GM21381 (cell line): ENCODE data around the gene CDC42BPG.
A peak's percentile ranks its signal among the peaks of the same experiment; 100 is the strongest.

ENCODE experiments used
- ATAC-seq: cut with Tn5 transposase; IDR thresholded peaks from one replicate; pipeline ENCODE4 v1.9.1; 2021; ENCODE audit warnings: mild to moderate bottlenecking, moderate library complexity; ENCODE audit not compliant: unreplicated experiment

Gene CDC42BPG

GRCh38 chr11:64810891-64811272 is 33.6 kb downstream of the CDC42BPG start:
- ATAC-seq: no peak

GRCh38 chr11:64810271-64810890 is 34.1 kb downstream of the CDC42BPG start, which contains the start of gene MEN1:
TSS of gene MEN1 (minus strand) at chr11:64810551. CDS start at chr11:64810109, 442 bp downstream.
- ATAC-seq: peak; percentile 75

GRCh38 chr11:64809781-64810241 is 34.6 kb downstream of the CDC42BPG start:
- ATAC-seq: no peak

GRCh38 chr11:64805481-64805880 is 39.0 kb downstream of the CDC42BPG start:
- ATAC-seq: no peak

GRCh38 chr11:64804346-64805210 is 39.9 kb downstream of the CDC42BPG start:
- ATAC-seq: no peak

- ATAC-seq: no peak
These were observed 40.6 kb downstream of the CDC42BPG start for GRCh38 chr11:64803846-64804345.

GRCh38 chr11:64803158-64803845 is 41.2 kb downstream of the CDC42BPG start, which contains the start of gene MAP4K2:
TSS of gene MAP4K2 (minus strand) at chr11:64803214. CDS start at chr11:64803149, 65 bp downstream.
- ATAC-seq: peak; percentile 60

- peak; percentile 31 for ATAC-seq
These were observed 41.9 kb downstream of the CDC42BPG start for GRCh38 chr11:64802370-64803157.

GRCh38 chr11:64801561-64802369 is 42.7 kb downstream of the CDC42BPG start:
- ATAC-seq: no peak

GRCh38 chr11:64801158-64801464 is 43.3 kb downstream of the CDC42BPG start:
- ATAC-seq: no peak

- ATAC-seq: no peak
These were observed 43.9 kb downstream of the CDC42BPG start for GRCh38 chr11:64800303-64801157.

- ATAC-seq: no peak
These were observed 44.7 kb downstream of the CDC42BPG start for GRCh38 chr11:64799623-64800302.

GRCh38 chr11:64799256-64799622 is 45.2 kb downstream of the CDC42BPG start:
- no peak for ATAC-seq

- no peak for ATAC-seq
These were observed 47.5 kb downstream of the CDC42BPG start for GRCh38 chr11:64796757-64797541.

GRCh38 chr11:64796047-64796756 is 48.3 kb downstream of the CDC42BPG start:
- ATAC-seq: no peak

- ATAC-seq: no peak
These were observed 49.9 kb downstream of the CDC42BPG start for GRCh38 chr11:64794526-64794925.
